GM19238 (cell line): ENCODE results near the gene ELOVL1.

ENCODE experiments used
- DNase-seq: peaks from one replicate; pipeline ENCODE4 v3.0.0; 2011; ENCODE audit warnings: low spot score; ENCODE audit not compliant: insufficient read length

The ELOVL1 gene

DNA sequence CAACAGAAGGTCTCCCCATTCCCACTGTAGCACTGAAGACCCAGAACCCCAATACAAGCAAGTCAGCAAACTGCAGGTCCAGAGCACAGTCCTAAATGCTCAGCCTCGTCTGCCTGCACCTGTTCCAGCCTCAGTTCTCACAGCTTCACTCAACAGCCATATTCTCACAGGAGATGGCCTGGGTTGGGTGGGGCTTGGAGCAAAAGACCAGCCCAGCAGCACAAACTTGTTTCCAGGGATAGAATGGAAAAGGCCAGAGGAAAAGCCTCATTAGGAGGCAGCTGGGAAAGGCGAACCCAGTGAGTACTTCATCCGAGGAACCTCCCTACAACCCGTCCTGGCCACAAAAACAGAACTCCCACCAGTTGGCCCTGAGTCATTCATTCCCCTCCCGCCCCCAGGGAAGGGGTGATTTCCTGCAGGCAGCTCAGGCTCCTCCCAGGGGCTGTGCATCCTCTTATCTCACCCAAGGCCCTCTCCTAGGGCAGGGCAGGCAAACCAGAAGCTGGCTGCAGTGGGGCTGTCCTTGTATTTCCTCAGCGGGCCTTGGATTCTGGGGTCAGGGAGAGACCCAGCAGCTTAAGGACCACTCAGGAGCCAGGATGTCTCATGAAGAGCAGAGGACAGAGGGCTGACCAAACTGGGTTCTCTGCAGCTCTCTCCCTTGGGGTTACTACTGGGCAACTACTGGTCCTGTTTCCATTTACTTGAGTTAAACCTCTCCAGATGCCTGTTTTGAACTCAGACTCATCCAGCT, 37.6 kb downstream of the ELOVL1 start:
- no peak for DNase-seq

GRCh38 chr1:43327549-43328292, 40.1 kb downstream of the ELOVL1 start:
- DNase-seq: no peak

DNA sequence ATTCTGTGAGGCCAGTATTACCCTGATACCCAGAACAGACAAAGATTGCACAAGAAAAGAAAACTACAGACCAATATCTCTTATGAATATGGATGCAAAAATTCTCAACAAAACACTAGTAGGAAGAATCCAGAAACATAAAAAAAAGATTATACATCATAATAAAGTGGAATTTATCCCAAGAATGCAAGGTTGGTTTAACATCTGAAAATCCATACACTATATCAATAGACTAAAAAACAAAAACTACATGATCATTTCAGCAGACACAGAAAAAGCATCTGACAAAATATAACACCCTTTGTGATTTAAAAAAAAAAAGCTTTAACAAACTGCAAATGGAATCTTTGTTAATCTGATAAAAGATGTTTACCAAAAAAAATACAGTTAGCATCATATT, 42.4 kb downstream of the ELOVL1 start:
- DNase-seq: no peak

- DNase-seq: no peak
These were observed 43.0 kb downstream of the ELOVL1 start for GRCh38 chr1:43324810-43325209.

- no peak for DNase-seq
These were observed 45.3 kb downstream of the ELOVL1 start for GRCh38 chr1:43322506-43322905.

GRCh38 chr1:43321331-43321891, 46.4 kb downstream of the ELOVL1 start:
- no peak for DNase-seq

DNA sequence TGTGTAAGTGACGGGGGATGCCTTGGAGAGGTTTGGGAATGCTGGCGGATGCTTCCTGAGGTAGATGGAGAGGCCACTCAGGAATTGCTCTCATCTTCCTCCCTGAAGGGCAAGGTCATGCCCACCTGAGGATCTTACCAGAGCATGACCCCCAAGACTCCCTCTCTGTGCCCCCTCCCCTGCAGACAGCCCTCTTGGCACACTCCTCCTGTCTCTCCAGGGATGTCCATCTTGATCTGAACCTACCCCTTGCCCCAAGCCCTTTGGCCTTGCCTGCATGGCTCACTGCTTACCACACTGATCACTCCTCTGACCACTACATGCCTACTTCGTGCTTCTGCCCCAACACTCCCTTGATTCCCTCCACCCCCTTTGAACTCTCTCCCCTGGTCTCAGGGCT, 48.0 kb downstream of the ELOVL1 start:
- no peak for DNase-seq

- DNase-seq: no peak
These were observed 48.5 kb downstream of the ELOVL1 start for GRCh38 chr1:43319288-43319687.

DNA sequence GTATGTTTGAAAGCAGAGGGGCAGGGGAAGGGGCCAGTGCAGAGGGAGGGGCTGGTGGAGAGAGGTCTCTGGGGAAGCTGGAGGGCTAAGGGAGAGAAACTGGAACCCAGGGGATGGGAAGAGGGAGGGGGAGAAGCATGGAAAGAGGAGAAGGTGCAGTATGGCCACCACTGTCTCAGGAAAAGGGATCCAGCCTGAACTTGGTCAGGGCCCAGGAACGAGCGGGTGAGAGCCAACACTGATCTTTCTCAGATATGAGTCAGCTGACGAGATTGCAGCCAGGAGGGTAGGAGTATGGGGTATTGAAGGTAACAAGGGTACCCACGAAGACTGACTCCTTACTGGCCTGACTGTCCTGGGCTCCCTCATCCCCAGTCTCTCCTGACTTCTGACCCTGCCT, 49.0 kb downstream of the ELOVL1 start:
- DNase-seq: no peak

DNA sequence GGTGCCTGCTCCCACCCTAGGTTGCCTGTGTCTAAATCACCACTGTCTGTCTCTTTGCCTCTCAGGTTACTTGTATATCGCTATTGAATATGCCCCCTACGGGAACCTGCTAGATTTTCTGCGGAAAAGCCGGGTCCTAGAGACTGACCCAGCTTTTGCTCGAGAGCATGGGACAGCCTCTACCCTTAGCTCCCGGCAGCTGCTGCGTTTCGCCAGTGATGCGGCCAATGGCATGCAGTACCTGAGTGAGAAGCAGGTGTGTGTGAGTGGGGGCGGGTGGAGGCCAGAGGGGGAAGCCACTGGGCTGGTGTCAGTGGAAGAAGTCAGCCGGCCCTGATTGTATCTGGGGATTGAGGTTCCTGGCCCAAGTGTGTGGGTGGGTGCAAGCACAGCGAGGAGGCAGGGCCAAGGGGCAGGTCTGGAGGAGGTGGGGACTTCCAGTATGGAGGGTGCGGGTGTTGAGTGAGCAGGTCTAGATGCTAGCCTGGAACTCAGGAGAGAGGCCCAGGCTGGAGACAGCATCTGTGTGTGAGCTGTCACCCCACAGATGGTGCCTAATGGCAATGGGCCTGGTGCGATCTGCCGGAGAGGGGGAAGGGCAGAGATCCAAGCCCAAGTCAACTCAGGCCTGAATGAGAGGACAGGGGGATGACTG, 49.9 kb downstream of the ELOVL1 start:
- no peak for DNase-seq

GRCh38 chr1:43316738-43317520, 50.9 kb downstream of the ELOVL1 start:
- DNase-seq: no peak

DNA sequence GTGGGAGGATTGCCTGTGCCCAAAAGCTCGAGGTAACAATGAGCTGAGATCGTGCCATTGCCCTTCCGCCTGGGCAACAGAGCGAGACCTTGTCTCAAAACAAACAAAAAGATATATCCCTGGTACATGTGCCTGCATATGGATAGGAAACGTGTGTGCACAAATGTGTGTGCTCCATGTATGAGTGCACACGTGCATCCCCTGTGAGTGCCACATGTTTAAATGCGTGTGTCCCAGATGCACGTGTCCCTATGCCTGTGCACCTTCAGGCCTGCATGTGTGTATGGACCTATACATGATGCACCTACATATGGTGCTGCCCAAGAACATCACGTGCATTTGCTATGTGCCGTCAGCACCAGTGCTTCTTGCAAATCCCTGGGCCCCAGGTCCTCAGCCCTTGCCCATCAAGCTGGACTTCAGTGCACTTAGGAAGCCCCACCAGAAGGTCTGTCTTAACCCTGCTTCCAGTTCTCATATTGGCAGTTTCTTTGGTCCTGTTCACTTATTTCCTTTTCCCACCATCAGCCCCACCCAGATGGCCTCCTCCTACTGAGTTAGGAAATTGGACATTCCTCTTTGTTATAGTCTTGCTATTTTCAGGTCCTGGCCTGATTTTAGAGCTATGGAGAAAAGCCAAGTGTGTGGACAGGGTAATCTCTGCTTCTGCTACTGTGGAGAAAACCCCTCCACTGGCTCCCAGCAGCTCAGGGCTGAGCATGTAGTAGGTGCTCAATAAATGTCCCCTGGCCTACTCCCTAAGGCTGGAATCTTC, 51.7 kb downstream of the ELOVL1 start:
- no peak for DNase-seq

DNA sequence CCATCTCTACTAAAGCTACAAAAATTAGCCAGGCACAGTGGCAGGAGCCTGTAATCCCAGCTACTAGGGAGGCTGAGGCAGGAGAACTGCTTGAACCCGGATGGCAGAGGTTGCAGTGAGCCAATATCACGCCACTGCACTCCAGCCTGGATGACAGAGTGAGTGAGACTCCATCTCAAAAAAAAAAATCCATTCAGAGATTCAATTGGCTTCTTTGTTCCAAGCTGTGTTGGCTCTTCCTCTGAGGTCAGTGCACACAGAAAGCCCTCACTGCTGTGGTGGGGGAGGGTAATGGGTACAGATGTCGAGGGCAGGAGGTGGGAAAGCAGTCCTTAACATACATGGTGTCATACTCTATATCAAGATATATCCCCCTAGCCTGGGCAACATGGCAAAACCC, 52.3 kb downstream of the ELOVL1 start:
- no peak for DNase-seq

DNA sequence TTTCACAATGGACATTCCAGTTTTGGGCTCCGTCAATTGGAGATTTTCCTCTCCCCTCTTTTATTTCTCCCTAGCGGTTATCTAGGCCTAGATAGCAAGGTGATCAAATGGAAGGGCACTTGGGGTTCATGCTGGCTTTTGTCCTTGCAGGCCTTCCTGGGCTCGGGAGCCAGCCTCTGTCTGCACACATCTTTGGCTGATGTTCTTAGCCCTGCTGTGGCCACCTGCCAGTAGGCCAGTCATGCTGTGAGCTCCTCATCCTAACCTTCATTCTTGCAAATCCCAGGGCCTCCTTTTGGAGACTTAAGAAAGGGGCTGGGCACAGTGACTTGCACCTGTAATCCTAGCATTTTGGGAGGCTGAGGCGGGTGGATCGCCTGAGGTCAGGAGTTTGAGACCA, 53.6 kb downstream of the ELOVL1 start:
- no peak for DNase-seq

DNA sequence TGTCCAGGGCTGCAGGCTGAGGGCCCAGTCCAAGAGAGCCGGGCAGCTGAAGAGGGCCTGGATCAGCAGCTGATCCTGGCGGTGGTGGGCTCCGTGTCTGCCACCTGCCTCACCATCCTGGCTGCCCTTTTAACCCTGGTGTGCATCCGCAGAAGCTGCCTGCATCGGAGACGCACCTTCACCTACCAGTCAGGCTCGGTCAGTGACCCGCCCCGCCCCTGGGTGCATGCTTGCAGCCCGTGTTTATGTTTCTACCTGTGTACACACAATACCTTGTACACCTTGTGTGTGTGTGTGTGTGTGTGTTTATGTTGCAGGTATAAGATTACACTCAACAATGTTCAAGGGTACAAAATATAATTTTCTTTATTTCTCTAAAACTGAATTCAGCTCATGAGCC, 54.0 kb downstream of the ELOVL1 start:
- DNase-seq: no peak
